ENCODE data around the gene WASL.
"Not testable (repeated sequence)": the region's sequence is repeated elsewhere in the genome, so short reads cannot be mapped to it uniquely, and the experiment has no call there.

The WASL gene

DNA sequence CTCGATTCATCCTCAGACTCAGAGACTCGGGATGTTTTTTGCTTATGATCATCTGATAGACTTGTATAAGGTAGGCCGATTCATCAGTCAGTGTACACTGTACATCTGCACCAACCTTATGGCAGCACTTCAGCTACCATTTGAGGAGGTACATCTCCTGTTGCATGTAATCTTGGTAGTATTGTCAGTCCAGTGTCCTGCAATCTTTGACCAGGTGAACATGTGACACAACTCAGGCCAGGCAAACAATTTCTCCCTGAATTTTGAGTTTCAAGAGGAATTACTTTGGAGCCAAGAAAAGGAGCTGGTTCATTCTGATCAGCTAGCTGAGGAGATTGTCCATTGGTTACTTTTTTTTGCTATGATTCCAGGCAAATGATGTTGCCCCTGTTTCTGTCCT, 19.7 kb upstream of the WASL start:
- no peak for DNase-seq

DNA sequence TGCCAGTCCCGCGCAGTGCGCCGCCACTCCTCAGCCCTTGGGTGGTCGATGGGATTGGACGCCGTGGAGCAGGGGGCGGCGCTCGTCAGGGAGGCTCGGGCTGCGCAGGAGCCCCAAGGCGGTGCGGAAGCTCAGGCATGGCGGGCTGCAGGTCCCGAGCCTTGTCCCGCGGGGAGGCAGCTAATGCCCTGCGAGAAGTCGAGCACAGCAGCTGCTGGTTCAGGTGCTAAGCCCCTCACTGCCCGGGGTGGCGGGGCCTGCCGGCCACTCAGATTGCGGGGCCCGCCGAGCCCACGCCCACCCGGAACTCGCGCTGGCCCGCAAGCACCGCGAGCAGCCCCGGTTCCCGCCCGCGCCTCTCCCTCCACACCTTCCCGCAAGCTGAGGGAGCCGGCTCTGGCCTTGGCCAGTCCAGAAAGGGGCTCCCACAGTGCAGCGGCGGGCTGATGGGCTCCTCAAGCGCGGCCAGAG, 14.4 kb upstream of the WASL start:
- DNase-seq: no peak

DNA sequence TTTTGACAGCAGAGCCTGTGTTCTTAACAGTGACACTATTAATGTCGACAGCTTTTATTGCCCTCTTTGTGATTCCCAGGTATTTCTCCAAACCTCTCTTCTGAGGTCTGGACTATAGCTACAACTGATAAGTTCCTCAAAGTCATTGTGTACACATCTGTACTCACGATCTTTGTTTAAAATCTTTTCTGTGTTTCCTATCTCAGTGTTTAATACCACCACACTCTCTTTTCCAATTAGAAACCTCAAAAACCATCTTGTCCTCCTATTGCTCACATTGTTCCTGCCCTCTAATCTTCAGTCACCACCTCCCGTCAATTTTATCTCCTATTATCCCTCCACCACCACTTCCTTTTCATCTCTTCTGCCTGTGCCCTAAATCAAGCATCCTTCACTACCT, 12.9 kb upstream of the WASL start:
- DNase-seq: no peak

DNA sequence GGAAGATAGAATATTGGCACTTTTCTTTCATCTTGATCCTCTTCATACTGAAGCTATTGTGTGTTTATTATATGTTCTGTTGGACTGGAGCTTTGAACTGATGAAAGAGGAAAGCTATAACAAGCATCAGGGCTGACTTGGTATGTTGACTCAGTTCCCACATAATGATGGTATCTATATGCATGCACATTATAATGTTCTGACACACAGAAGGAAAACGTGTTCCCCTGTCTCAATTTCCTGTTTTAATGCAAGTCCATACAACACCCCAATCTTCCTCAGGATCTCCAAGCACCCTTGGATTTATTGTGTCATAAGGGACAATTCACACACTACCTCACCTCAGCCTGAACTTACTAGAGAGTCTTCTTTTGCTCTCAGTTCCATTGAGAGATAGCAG, 8.3 kb upstream of the WASL start:
- no peak for DNase-seq

DNA sequence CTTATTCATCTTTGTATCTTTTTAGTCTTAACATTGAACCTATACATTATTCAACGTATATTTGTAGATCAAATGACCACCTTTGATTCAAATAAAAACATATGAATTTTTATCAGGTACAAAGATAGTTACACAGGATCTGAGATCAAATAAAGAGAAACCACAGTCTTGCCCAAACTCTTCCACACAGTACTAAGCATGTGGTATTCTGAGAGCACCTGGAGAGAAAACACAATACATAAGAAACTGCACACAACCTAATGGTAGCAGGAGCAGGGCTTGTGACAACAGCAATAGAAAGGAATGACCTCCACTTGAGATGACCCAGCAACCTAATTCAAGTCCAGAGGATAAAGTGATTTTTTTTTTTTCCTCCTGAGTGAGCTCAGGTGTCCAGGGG, 6.5 kb upstream of the WASL start:
- no peak for DNase-seq

DNA sequence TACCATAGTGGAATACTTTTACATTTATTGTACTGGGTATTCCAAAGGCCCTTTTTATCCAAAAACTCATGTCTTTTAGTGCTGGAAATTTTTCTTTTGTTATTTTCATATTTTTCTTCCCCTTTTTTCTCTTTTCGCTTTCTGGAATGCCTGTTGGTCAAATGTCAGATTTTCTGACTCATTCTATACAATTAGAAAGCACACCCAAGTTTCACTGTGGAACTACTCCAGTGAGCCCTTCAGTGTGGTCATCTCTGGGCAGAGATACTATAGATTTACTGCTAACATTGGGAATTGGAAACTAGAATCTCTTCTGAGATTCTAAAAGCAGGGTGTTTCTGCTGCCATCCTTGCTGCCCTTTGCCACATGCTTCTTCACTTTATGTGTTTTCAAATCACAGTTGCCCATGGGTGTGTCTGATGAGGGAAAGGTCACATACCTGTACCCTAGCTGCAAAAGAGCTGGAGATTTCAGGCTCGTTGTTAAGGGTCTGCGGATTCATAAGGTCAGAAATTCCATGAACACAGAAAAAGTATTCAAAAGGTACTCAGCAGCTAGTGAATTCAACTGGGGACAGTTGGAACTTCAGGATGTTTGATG, 5.6 kb upstream of the WASL start:
- no peak for DNase-seq

DNA sequence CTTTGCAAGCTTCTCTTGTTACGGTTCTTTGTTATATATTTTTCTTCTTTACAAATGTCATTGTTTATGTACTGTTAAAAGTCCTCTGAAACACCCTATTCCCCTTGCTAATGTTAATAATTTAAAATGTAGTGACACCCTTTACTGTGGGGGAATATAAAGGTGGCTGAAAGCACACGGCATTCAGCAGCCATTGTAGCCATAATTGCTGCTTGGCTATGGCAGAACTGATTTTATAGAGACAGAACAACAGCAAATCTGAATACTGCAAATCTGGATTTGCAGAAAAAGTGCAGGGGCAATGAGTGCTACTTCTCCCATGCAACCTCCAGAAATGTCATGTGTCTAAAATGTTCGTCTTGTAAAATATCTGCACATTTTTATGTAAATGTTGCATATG, 3.7 kb upstream of the WASL start:
- DNase-seq: no peak

DNA sequence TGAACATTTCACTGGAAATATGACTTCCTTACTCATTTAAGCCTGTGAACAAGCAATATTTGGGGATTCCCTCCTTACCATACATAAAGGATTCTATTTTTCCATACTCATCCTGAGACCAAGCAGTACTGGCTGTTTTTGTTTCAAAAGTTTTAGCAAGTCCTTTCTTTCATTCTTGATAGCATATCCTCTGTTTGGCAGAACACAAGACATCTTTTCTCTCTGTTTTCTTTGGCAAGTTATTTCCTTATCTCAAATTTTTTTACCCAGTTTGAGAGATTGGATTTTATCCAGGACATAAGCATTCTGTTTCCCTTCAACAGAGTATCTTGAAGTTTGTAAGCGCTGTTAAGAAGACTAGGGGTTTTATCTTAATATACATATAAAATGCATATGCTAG, 3.0 kb upstream of the WASL start:
- DNase-seq: no peak

DNA sequence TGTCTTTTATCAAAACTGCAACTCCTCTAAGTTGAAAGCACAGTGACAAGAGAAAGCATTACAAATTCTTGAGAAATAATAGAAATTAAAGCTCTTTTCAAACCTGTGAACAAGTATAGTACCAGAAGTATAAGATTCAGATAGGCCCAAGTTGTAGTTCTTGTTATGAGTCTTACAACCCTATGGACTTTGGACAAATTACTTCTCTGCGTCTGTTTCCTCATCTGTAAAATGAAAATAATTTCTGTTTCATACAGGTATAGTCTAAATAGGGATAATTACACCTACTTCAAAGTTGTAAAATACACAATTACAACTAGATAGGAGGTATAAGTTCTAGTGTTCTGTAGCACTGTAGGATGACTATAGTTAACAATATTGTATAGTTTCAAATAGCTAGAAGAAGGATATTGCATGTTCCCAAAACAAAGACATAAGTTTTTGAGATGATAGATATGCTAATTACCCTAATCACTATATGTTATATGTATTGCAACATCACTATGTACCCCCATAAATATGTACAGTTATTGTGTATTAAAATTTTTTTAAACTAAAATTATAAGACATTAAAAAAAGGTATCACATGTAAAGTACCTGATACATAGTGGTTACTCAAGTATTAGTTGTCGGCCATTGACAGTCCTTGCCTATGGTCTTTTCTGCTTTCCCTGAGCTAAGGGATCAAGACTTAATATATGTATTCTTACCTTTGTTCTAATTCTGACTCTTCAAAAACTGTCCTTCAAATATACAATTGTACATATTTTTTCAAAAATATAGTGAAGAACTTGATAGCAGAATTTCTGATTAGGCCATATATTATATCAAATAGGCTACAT, 1.8 kb upstream of the WASL start:
- no peak for DNase-seq

DNA sequence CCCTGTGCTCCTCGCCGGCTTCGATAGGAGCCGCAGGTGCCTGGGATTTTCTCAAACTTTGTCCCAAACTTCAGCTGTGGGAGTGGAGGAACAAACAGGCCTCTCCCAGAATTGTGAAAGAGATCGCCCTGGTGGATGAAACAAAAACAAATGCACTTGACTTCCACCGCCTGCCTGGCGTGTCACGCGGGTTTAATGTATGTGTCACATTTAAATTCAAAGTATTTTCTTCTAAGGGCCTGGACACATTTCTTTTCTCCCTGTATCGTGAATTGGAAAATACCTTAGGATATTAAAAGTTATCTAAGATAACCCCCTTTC, 694 bp upstream of the WASL start:
- DNase-seq: no peak

DNA sequence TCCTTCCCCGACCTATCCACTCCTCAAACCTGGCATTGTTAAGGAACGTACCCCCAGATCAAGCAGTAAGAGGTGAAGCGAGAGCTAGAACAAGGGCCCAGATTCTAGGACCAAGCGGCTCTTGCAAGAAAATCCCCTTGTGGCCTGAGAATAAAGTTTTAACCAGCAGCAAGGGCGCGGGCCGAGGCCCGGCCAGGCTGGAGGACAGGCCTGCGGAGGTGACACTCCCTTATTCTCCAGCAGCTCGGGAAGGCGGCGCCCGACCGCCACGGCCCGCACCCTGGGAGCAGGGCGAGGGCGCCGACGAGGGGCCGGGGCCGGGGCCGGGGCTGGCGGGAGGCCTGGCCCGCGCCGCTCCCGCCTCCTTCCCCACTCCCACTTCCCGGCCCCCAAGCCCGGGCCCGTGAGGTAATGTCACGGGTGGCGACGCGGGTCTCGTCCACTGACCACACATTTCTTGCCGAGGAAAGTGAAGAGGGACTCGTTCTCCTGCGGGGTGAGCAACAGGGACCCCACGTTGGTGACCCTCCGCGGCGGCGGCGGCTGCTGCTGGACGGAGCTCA, 551 bp downstream of the WASL start:
- peak; percentile 78 for DNase-seq

DNA sequence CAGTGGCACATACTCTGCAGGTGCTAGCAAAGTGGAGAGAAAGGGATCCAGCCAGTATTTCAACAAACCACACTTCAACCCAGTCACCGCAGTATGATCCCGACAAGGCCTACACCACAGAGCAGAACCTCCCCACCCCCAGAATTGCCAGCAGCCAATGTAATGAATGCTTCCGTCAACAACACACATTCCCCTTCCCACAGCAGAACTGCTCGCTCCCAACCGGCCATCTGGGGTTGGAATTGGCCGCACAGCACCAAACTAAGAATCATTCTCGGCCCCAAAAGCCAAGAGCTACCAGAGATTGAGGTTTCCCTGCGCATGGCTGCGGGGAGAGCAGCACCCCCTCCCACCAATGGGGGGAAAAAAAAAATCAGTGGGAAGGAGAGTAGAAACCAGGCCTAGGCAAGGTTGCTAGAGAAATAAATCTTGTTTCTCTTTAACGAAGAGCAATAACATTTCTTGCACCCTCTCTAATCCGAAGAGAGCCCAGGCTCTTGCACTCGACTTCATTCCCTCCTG, 1.1 kb downstream of the WASL start:
- DNase-seq: peak; percentile 84

DNA sequence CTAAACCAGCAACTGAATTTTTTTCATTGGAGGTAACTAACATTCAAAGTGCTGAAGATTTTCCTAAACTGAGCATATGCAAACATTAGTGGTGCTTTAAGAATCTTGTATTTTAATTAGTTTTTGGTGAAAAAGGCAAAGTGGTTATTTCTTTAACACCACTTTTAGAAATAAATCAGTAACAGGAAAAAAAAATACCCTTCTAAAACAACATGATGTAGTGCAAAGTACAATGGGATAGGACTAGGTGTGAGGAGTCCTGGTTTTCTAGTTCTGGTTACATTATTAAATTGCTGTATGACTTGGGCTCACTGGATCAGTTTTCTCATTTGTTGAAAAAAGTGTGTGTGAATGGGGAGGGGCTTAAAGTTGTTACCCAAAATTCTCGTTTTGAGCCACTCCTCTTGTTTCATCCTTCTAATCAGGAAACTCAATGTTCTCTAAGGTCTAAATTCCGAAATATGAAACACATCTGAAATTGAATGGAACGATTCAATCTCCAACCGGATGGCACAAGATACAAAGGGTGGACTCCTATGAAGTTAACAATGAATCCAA, 1.8 kb downstream of the WASL start:
- no peak for DNase-seq

DNA sequence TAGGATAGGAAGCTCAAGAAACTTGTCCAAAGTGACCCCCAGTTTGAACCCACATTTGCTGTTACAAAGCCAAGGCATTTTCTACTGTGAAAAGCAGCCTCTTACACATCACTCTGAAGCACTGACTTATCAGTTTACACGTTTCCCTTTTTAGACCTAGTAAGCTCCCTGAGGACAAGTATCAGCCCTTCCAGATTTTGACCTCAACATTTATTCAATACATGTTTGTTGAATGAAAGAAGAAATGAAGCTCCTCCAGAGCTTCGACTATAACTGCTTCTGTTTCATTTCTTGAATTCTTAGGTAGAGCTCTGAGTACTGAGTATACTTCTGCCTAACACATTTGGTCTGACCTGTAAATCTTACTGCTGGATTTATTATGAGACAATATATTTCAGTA, 2.7 kb downstream of the WASL start:
- no peak for DNase-seq

DNA sequence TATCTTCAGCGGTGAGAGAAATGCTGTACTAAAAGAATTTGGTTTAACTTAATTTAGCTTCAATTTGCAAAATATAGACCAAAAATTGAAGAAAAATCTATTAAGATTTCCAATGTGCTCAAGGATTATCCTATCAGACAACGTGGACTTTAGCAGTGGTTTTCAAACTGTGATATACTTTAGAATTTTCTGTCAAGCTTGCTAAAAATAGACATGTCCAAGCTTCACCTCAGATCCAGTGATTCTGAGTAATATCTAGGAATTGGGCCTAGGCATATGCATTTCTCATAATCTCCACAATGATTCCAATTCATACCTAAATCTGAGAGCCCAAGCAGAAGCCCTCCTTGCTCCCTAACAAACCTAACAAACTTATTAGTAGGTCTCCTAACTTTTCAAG, 3.4 kb downstream of the WASL start:
- no peak for DNase-seq

DNA sequence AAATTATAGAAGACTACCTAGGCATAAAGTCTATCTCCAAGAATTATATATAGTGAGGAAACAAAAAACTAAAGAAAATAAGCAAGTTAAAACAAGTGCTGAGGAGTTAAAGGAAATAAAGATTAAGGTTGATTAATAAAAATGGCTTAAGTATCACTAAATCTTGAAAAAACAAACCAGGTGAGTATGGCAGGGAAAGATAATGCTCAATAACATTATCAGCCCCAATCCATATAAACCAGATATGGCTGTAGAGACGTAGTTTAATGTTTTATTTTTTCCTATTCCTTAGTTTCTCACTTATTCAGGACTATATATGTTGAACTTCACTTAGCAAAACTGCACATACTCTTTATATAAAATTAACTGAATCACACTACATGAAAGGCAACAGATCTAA, 4.4 kb downstream of the WASL start:
- no peak for DNase-seq

DNA sequence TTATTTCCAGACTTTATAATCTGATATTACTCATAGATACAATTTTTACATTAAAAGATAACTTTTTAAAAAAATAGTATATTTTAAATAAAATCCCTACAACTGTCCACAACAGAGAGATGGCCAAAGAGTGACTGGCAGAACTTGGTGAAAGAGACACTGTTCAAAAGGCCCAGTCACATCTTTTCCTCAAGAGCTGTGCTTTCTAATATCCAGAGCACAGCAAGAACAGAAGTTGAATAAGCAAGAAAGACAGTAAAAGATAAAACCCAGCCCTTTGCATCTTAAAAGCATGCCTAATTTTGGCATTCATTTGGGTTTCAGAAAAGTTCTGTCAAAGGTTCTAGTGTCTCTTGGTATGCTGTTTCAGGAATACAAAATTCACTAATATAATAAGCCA, 6.9 kb downstream of the WASL start:
- DNase-seq: no peak

DNA sequence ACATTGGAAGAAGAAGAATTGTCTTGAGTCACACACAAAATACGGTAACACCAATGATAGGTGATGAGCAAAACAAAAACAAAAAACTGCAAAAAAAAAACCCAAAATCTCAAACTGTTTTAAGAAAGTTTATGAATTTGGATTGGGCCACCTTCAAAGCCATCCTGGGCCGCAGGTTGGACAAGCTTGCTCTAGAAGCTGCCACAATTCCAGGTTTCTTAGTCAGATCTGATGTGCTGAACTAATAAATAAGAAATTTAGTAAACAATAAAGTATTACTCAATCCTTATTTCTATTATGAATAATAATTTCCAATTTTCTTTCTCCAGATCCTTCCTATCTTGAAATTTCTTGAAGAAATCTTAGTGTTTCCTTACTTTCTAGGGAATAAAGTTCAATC, 10.0 kb downstream of the WASL start:
- no peak for DNase-seq

DNA sequence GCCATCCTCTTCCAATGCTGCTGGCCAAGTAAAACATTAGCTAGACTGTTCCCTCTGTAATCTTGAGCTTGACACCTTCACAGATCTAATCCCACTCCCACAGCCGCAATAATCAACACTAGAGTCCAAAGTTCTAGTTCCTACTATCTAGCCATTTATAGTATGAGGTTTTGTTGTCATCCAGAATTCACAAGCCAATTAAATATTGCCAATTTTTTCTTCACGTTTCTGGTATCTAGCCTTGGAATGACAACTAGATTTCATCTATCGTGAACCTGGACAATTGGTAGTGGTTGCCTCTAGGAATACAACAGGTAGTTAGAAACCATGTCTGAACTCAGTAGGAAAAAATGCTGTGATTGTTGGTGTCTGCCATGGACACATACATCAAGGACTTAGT, 10.4 kb downstream of the WASL start:
- no peak for DNase-seq

DNA sequence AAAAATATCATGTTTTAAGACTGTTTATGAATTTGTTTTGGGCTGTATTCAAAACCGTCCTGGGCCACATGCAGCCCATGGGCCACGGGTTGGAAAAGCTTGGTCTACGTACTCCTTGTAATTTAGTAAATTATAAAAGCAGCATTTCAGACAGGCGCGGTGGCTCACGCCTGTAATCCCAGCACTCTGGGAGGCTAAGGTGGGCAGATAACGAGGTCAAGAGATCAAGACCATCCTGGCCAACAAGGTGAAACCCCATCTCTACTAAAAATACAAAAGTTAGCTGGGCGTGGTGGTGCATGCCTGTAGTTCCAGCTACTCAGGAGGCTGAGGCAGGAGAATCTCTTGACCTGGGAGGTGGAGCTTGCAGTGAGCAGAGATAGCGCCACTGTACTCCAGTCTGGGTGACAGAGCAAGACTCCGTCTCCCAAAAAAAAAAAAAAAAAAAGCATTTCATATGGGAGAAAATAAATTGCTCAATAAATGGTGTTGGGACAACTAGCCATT, 11.6 kb downstream of the WASL start:
- not testable (repeated sequence) for DNase-seq

DNA sequence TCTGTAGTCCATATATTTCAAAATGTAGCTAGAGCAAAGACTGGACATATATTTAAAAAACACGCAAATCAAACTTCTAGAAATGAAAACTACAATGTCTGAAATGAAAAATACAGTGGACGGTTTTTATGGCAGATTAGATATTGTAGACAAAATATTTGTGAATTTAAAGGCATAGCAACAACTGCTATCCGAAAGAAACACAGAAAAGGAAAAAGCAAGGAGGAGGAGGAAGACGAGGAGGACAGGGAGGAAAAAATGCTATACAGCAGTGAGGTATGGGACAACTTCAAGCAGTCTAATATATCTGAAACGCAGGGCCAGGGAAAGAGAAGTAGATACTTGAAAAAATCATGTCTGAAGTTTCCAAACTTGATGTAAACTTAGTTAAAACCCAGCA, 13.3 kb downstream of the WASL start:
- DNase-seq: no peak

DNA sequence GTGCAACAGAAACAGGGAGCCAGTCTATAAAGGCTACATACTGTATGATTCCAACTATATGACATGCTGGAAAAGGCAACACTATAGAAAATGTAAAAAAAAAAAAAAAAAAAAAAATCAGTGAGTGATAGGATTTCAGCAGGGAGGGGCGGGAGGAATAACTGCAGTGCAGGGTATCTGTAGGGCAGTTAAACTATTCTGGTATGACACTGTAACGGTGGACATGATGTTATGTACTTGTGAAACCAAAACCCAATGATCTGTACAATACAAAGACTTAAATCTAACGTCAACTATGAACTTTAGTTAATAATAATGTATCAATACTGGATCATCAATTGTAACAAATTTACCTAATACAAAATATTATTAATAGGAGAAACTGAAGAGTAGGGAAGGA, 14.3 kb downstream of the WASL start:
- no peak for DNase-seq

DNA sequence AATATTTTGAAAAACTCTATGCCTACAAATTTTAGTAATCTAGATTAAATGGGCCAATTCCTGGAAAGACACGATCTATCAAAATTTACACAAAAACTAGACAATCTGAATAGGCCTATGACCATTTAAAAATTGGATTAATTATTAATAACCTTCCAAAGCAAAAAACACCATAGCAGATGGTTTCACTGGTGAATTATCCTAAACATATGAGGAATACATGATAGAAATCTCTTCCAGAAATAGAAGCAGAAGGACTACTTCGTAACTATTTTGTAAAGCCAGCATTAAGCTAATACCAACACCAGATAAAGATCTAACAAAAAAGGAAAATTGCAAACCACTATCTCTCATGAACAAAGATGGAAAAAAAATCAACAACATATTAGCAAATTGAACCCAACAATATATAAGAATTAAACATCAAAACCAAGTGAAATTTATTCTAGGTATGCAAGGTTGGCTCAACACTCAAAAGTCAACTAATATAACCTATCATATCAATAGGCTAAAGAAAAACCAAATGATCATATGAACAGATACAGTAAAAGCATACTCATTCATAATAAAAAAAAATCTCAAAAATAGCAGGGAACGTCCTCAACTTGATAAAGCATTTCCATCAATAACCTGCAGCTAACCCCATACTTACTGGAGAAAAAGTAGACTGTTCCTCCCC, 16.3 kb downstream of the WASL start:
- no peak for DNase-seq

All from eye (tissue), 1 donor.